ENCODE data around the gene KCNIP3.
A peak's percentile ranks its signal among the peaks of the same experiment; 100 is the strongest.

The KCNIP3 gene

GRCh38 chr2:95270541-95271081, 26.5 kb upstream of the KCNIP3 start:
- CTCF ChIA-PET = no interaction called here
- peaks cover 2% of the 10 kb centered on the region for H3K27me3 Mint-ChIP-seq
- no peaks in the 10 kb centered on the region for H3K4me1 Mint-ChIP-seq
- H3K27ac Mint-ChIP-seq = no peak overlapping the region
- no peaks in the 10 kb centered on the region for H3K36me3 Mint-ChIP-seq
- no peaks in the 10 kb centered on the region for H3K9me3 Mint-ChIP-seq
- no peak overlapping the region for H3K4me3 Mint-ChIP-seq
- peak; percentile 6 for DNase-seq

- CTCF ChIA-PET = no interaction called here
- Mint-ChIP-seq H3K4me1 (no peaks in the 10 kb centered on the region), H3K9me3 (no peaks in the 10 kb centered on the region), H3K36me3 (no peaks in the 10 kb centered on the region), H3K27ac (no peak overlapping the region), H3K27me3 (no peaks in the 10 kb centered on the region), H3K4me3 (no peak overlapping the region)
- peak; percentile 5 for DNase-seq
These were observed 25.7 kb upstream of the KCNIP3 start for GRCh38 chr2:95271381-95271971.

- H3K36me3 Mint-ChIP-seq = no peaks in the 10 kb centered on the region
- H3K9me3 Mint-ChIP-seq = no peaks in the 10 kb centered on the region
- no peaks in the 10 kb centered on the region for H3K27me3 Mint-ChIP-seq
- CTCF ChIA-PET = no interaction called here
- H3K4me3 Mint-ChIP-seq = no peak overlapping the region
- no peak overlapping the region for H3K27ac Mint-ChIP-seq
- DNase-seq = no peak
- H3K4me1 Mint-ChIP-seq = no peaks in the 10 kb centered on the region
These were observed 24.8 kb upstream of the KCNIP3 start for GRCh38 chr2:95272299-95272751.

- no peak overlapping the region for H3K4me3 Mint-ChIP-seq
- no peaks in the 10 kb centered on the region for H3K27me3 Mint-ChIP-seq
- H3K4me1 Mint-ChIP-seq = no peaks in the 10 kb centered on the region
- no peaks in the 10 kb centered on the region for H3K36me3 Mint-ChIP-seq
- DNase-seq = no peak
- CTCF ChIA-PET = no interaction called here
- no peak overlapping the region for H3K27ac Mint-ChIP-seq
- no peaks in the 10 kb centered on the region for H3K9me3 Mint-ChIP-seq
These were observed 24.4 kb upstream of the KCNIP3 start for GRCh38 chr2:95272781-95273180.

- peak; percentile 4 for DNase-seq
- Mint-ChIP-seq H3K27ac (no peak overlapping the region), H3K4me1 (no peaks in the 10 kb centered on the region), H3K4me3 (no peak overlapping the region), H3K27me3 (no peaks in the 10 kb centered on the region), H3K9me3 (peaks cover 3% of the 10 kb centered on the region), H3K36me3 (no peaks in the 10 kb centered on the region)
- CTCF ChIA-PET = no interaction called here
These were observed 23.4 kb upstream of the KCNIP3 start for GRCh38 chr2:95273566-95274290.

GRCh38 chr2:95274291-95275150, 22.6 kb upstream of the KCNIP3 start, which contains the start of gene PROM2:
Gene PROM2 (plus strand): TSS chr2:95274449. CDS start chr2:95274586, 137 bp downstream.
- H3K9me3 Mint-ChIP-seq = peaks cover 3% of the 10 kb centered on the region
- DNase-seq = peak; percentile 11
- no peak within 1 kb of the TSS for H3K4me3 Mint-ChIP-seq
- CTCF ChIA-PET = no interaction called here
- H3K27ac Mint-ChIP-seq = no peak within 1 kb of the TSS
- no peaks in the 10 kb centered on the region for H3K27me3 Mint-ChIP-seq
- no peaks in the 10 kb centered on the region for H3K4me1 Mint-ChIP-seq
- H3K36me3 Mint-ChIP-seq = no peaks in the 10 kb centered on the region

- no peak overlapping the region for H3K4me3 Mint-ChIP-seq
- H3K36me3 Mint-ChIP-seq = no peaks in the 10 kb centered on the region
- no peak overlapping the region for H3K27ac Mint-ChIP-seq
These were observed 22.0 kb upstream of the KCNIP3 start for GRCh38 chr2:95275151-95275515.

GRCh38 chr2:95275601-95276243, 21.4 kb upstream of the KCNIP3 start:
- DNase-seq = peak; percentile 8
- no peak overlapping the region for H3K4me3 Mint-ChIP-seq
- no peaks in the 10 kb centered on the region for H3K36me3 Mint-ChIP-seq
- no peak overlapping the region for H3K27ac Mint-ChIP-seq
- peaks cover 3% of the 10 kb centered on the region for H3K9me3 Mint-ChIP-seq
- CTCF ChIA-PET = no interaction called here
- no peaks in the 10 kb centered on the region for H3K27me3 Mint-ChIP-seq
- H3K4me1 Mint-ChIP-seq = no peaks in the 10 kb centered on the region

More at GRCh38 chr2:95275151-95275515, 22.0 kb upstream of the KCNIP3 start:
- H3K9me3 Mint-ChIP-seq = peaks cover 3% of the 10 kb centered on the region
- CTCF ChIA-PET = no interaction called here
- no peaks in the 10 kb centered on the region for H3K4me1 Mint-ChIP-seq
- peak; percentile 1 for DNase-seq
- H3K27me3 Mint-ChIP-seq = no peaks in the 10 kb centered on the region

GRCh38 chr2:95276244-95276887, 20.8 kb upstream of the KCNIP3 start:
- no peak overlapping the region for H3K27ac Mint-ChIP-seq
- H3K27me3 Mint-ChIP-seq = no peaks in the 10 kb centered on the region
- no peak for DNase-seq
- no peak overlapping the region for H3K4me3 Mint-ChIP-seq
- no peaks in the 10 kb centered on the region for H3K4me1 Mint-ChIP-seq
- H3K9me3 Mint-ChIP-seq = peaks cover 3% of the 10 kb centered on the region
- CTCF ChIA-PET = no interaction called here
- no peaks in the 10 kb centered on the region for H3K36me3 Mint-ChIP-seq

GRCh38 chr2:95276888-95277245, 20.3 kb upstream of the KCNIP3 start:
- DNase-seq = no peak
- Mint-ChIP-seq H3K27ac (no peak overlapping the region), H3K36me3 (no peaks in the 10 kb centered on the region), H3K27me3 (no peaks in the 10 kb centered on the region), H3K4me3 (no peak overlapping the region), H3K9me3 (peaks cover 3% of the 10 kb centered on the region), H3K4me1 (no peaks in the 10 kb centered on the region)
- CTCF ChIA-PET = no interaction called here

- Mint-ChIP-seq H3K36me3 (no peaks in the 10 kb centered on the region), H3K9me3 (peaks cover 3% of the 10 kb centered on the region), H3K27me3 (no peaks in the 10 kb centered on the region), H3K4me1 (no peaks in the 10 kb centered on the region), H3K4me3 (no peak overlapping the region), H3K27ac (no peak overlapping the region)
- CTCF ChIA-PET = no interaction called here
- no peak for DNase-seq
These were observed 19.8 kb upstream of the KCNIP3 start for GRCh38 chr2:95277246-95277906.

- Mint-ChIP-seq H3K4me1 (no peaks in the 10 kb centered on the region), H3K27ac (no peak overlapping the region), H3K27me3 (no peaks in the 10 kb centered on the region), H3K9me3 (peaks cover 3% of the 10 kb centered on the region), H3K4me3 (no peak overlapping the region), H3K36me3 (no peaks in the 10 kb centered on the region)
- CTCF ChIA-PET = no interaction called here
- DNase-seq = no peak
These were observed 19.1 kb upstream of the KCNIP3 start for GRCh38 chr2:95278051-95278471.

GRCh38 chr2:95278637-95279225, 18.4 kb upstream of the KCNIP3 start:
- no peaks in the 10 kb centered on the region for H3K27me3 Mint-ChIP-seq
- CTCF ChIA-PET = no interaction called here
- no peak overlapping the region for H3K27ac Mint-ChIP-seq
- peaks cover 3% of the 10 kb centered on the region for H3K9me3 Mint-ChIP-seq
- no peaks in the 10 kb centered on the region for H3K36me3 Mint-ChIP-seq
- no peaks in the 10 kb centered on the region for H3K4me1 Mint-ChIP-seq
- H3K4me3 Mint-ChIP-seq = no peak overlapping the region
- no peak for DNase-seq

All from activated naive CD4-positive, alpha-beta T cell treated with anti-CD3 and anti-CD28 coated beads, Interleukin-2, amount 10 ng/mL, durations not matched to agents 7 days and 5 days (primary cell).